ENCODE measurements around the gene MTHFD2L. TPM values are rescaled to one million over a fixed set of nuclear protein-coding genes. Genes with fewer than 3 reads are reported as not detected.
"Not testable (repeated sequence)": the region's sequence is repeated elsewhere in the genome, so short reads cannot be mapped to it uniquely, and the experiment has no call there.

Gene MTHFD2L
- total and polyA plus RNA-seq, 2 donors from 2014 or later = 12.3 to 16.3 TPM

DNA sequence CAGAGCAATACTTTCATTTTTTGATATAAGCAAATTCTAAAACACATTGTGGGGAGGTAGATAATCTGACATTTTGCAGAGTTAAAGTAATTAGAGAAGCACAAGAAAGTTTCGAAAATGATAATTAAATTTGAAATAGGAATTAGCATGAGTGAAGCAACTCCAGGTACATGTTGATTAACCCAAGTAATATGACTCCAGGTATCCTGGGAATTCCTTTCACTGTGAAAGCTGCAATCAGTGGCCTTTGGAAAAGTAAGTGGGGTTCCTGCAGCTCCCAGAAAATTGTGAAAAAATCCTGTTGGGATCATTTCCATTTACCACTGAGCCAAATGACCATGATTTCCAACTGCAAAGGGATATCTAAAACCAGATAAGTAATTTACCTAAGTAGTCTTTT, 32.9 kb upstream of the MTHFD2L start:
- Histone ChIP-seq H3K4me1 (ENCODE audit: control insufficient read depth in 2 of 3, insufficient read depth in 2 of 3, low read depth in 1 of 3, low read length in 3 of 3) (no peaks in the 10 kb centered on the region), H3K36me3 (ENCODE audit: control insufficient read depth in 2 of 3, insufficient read depth in 3 of 3, low read length in 3 of 3) (no peaks in the 10 kb centered on the region), H3K9ac (ENCODE audit: low read length in 3 of 3) (no peak overlapping the region), H3K27ac (ENCODE audit: low read depth in 2 of 2, low read length in 2 of 2) (no peak overlapping the region), H3K27me3 (ENCODE audit: control insufficient read depth, insufficient read depth, low read length) (no peaks in the 10 kb centered on the region), H3K9me3 (ENCODE audit: control insufficient read depth in 2 of 3, insufficient read depth in 1 of 3, low read length in 3 of 3) (no peaks in the 10 kb centered on the region), H3K4me3 (ENCODE audit: low read length in 3 of 3) (no peak overlapping the region)
- intact Hi-C loops (cut with DNase I) = loop anchor here (10.0 kb wide), 1 partner anchor 470 kb away; no protein-coding TSS in a partner anchor
- TF ChIP-seq, protein P1, sequence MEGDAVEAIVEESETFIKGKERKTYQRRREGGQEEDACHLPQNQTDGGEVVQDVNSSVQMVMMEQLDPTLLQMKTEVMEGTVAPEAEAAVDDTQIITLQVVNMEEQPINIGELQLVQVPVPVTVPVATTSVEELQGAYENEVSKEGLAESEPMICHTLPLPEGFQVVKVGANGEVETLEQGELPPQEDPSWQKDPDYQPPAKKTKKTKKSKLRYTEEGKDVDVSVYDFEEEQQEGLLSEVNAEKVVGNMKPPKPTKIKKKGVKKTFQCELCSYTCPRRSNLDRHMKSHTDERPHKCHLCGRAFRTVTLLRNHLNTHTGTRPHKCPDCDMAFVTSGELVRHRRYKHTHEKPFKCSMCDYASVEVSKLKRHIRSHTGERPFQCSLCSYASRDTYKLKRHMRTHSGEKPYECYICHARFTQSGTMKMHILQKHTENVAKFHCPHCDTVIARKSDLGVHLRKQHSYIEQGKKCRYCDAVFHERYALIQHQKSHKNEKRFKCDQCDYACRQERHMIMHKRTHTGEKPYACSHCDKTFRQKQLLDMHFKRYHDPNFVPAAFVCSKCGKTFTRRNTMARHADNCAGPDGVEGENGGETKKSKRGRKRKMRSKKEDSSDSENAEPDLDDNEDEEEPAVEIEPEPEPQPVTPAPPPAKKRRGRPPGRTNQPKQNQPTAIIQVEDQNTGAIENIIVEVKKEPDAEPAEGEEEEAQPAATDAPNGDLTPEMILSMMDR (IDR thresholded peaks at IDR 0.05; ENCODE audit: borderline replicate concordance, extremely low read depth, insufficient read depth) = no peak
- FAIRE-seq = no peak
- no peak for DNase-seq

DNA sequence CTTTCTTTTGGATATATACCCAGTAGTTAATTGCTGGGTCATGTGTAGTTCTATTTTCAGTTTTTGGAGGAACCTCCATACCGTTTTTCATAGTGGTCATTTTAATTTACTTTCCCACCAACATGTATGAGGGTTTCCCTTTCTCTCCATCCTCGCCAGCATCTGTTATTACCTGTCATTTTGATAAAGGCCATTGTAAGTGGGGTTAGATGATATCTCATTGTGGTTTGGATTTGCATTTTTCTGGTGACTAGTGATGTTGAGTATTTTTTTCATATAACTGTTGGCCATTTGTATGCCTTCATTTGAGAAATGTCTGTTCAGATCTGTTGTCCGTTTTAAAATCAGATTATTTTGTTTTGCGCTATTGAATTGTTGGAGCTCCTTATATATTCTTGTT, 30.2 kb upstream of the MTHFD2L start:
- TF ChIP-seq, protein P1 (IDR thresholded peaks at IDR 0.05; ENCODE audit: borderline replicate concordance, extremely low read depth, insufficient read depth) = no peak
- intact Hi-C loops (cut with DNase I) = loop anchor here (10.0 kb wide), 1 partner anchor 473 kb away; no protein-coding TSS in a partner anchor
- Histone ChIP-seq H3K4me3 (ENCODE audit: low read length in 3 of 3) (no peak overlapping the region), H3K27ac (ENCODE audit: low read depth in 2 of 2, low read length in 2 of 2) (no peak overlapping the region), H3K27me3 (ENCODE audit: control insufficient read depth, insufficient read depth, low read length) (no peaks in the 10 kb centered on the region), H3K9ac (ENCODE audit: low read length in 3 of 3) (no peak overlapping the region), H3K9me3 (ENCODE audit: control insufficient read depth in 2 of 3, insufficient read depth in 1 of 3, low read length in 3 of 3) (no peaks in the 10 kb centered on the region), H3K4me1 (ENCODE audit: control insufficient read depth in 2 of 3, insufficient read depth in 2 of 3, low read depth in 1 of 3, low read length in 3 of 3) (no peaks in the 10 kb centered on the region), H3K36me3 (ENCODE audit: control insufficient read depth in 2 of 3, insufficient read depth in 3 of 3, low read length in 3 of 3) (no peaks in the 10 kb centered on the region)
- DNase-seq = no peak
- no peak for FAIRE-seq

DNA sequence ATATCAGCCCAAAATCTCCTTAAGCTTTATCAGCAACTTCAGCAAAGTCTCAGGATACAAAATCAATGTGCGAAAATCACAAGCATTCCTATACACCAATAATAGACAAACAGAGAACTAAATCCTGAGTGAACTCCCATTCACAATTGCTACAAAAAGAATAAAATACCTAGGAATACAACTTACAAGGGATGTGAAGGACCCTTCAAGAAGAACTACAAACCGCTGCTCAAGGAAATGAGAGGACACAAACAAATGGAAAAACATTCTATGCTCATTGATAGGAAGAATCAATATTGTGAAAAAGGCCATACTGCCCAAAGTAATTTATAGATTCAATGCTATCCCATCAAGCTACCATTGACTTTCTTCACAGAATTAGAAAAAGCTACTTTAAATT, 27.1 kb upstream of the MTHFD2L start:
- FAIRE-seq; H3K9me3 ChIP-seq (ENCODE audit: control insufficient read depth in 2 of 3, insufficient read depth in 1 of 3, low read length in 3 of 3); DNase-seq; intact Hi-C loops (cut with DNase I); H3K4me3 ChIP-seq (ENCODE audit: low read length in 3 of 3); H3K9ac ChIP-seq (ENCODE audit: low read length in 3 of 3); H3K27me3 ChIP-seq (ENCODE audit: control insufficient read depth, insufficient read depth, low read length); H3K4me1 ChIP-seq (ENCODE audit: control insufficient read depth in 2 of 3, insufficient read depth in 2 of 3, low read depth in 1 of 3, low read length in 3 of 3); H3K36me3 ChIP-seq (ENCODE audit: control insufficient read depth in 2 of 3, insufficient read depth in 3 of 3, low read length in 3 of 3); H3K27ac ChIP-seq (ENCODE audit: low read depth in 2 of 2, low read length in 2 of 2): not testable (repeated sequence)

DNA sequence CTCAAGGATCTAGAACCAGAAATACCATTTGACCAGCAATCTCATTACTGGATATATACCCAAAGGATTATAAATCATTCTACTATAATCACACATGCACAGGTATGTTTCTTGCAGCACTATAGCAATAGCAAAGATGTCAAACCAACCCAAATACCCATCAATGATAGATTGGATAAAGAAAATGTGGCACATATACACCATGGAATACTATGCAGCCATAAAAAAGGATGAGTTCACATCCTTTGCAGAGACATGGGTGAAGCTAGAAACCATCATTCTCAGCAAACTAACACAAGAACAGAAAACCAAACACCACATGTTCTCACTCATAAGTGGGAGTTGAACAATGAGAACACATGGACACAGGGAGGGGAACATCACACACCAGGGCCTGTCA, 25.7 kb upstream of the MTHFD2L start:
- DNase-seq; FAIRE-seq; H3K36me3 ChIP-seq (ENCODE audit: control insufficient read depth in 2 of 3, insufficient read depth in 3 of 3, low read length in 3 of 3); H3K9me3 ChIP-seq (ENCODE audit: control insufficient read depth in 2 of 3, insufficient read depth in 1 of 3, low read length in 3 of 3); H3K27me3 ChIP-seq (ENCODE audit: control insufficient read depth, insufficient read depth, low read length); H3K4me1 ChIP-seq (ENCODE audit: control insufficient read depth in 2 of 3, insufficient read depth in 2 of 3, low read depth in 1 of 3, low read length in 3 of 3); intact Hi-C loops (cut with DNase I); H3K4me3 ChIP-seq (ENCODE audit: low read length in 3 of 3); H3K27ac ChIP-seq (ENCODE audit: low read depth in 2 of 2, low read length in 2 of 2); H3K9ac ChIP-seq (ENCODE audit: low read length in 3 of 3): not testable (repeated sequence)

DNA sequence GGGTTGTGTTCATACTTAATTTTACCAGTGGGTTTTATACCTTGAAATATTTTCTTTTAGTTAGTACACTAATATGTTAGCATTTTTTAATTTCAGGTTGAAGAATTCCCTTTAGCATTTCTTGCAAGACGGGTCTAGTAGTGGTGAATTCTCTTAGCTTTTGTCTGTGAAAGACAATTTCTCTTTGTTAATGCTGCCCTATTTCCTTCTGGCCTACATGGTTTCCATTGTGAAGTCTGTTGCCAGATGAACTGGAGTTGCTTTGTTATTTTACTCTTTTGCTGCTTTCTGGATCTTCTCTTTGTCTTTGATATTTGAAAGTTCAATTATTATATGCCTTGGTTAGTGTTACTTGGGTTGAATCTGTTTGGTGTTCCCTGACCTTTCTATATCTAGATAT, 25.0 kb upstream of the MTHFD2L start:
- intact Hi-C loops (cut with DNase I) = no loop called here
- no peaks in the 10 kb centered on the region for H3K9me3 ChIP-seq (ENCODE audit: control insufficient read depth in 2 of 3, insufficient read depth in 1 of 3, low read length in 3 of 3)
- no peak overlapping the region for H3K27ac ChIP-seq (ENCODE audit: low read depth in 2 of 2, low read length in 2 of 2)
- no peaks in the 10 kb centered on the region for H3K36me3 ChIP-seq (ENCODE audit: control insufficient read depth in 2 of 3, insufficient read depth in 3 of 3, low read length in 3 of 3)
- H3K27me3 ChIP-seq (ENCODE audit: control insufficient read depth, insufficient read depth, low read length) = no peaks in the 10 kb centered on the region
- H3K9ac ChIP-seq (ENCODE audit: low read length in 3 of 3) = no peak overlapping the region
- FAIRE-seq = no peak
- TF ChIP-seq, protein P1 (IDR thresholded peaks at IDR 0.05; ENCODE audit: borderline replicate concordance, extremely low read depth, insufficient read depth) = no peak
- DNase-seq = no peak
- no peak overlapping the region for H3K4me3 ChIP-seq (ENCODE audit: low read length in 3 of 3)
- H3K4me1 ChIP-seq (ENCODE audit: control insufficient read depth in 2 of 3, insufficient read depth in 2 of 3, low read depth in 1 of 3, low read length in 3 of 3) = peaks cover 0 to 2% (median 0%) of the 10 kb centered on the region in 3 donors

Measured in kidney (tissue), 14 donors.